Astrocyte (in vitro differentiated cells and primary cell): Measurements from ENCODE around the gene MAML2. TPM values are rescaled to one million over a fixed set of nuclear protein-coding genes. Genes with fewer than 3 reads are reported as not detected.

ENCODE experiments used
- DNase-seq: peaks from one replicate; pipeline ENCODE4 v3.0.0-alpha.2; 2010; ENCODE audit warnings: low read depth
- FAIRE-seq: peaks from 2 replicates; lab custom pipeline; 2011; peaks lifted over from hg19 to GRCh38; lab: Jason Lieb, UNC
- H2AFZ ChIP-seq: 2 replicates; pipeline ENCODE4 v1.6.0; 2012; ENCODE audit warnings: low read depth, low read length, inconsistent platforms
- H3K27ac ChIP-seq: 2 replicates; pipeline ENCODE4 v1.5.1; 2011; ENCODE audit warnings: low read depth, low read length, inconsistent platforms
- H3K27me3 ChIP-seq: 2 replicates; pipeline ENCODE4 v1.6.0; 2011; ENCODE audit warnings: low read length, inconsistent platforms; ENCODE audit not compliant: insufficient read depth
- H3K36me3 ChIP-seq: 2 replicates; pipeline ENCODE4 v1.5.1; 2011; ENCODE audit warnings: low read length, inconsistent platforms; ENCODE audit not compliant: insufficient read depth
- H3K4me1 ChIP-seq: 2 replicates; pipeline ENCODE4 v1.5.1; 2011; ENCODE audit warnings: low read length, inconsistent platforms; ENCODE audit not compliant: insufficient read depth
- H3K4me2 ChIP-seq: 2 replicates; pipeline ENCODE4 v1.6.0; 2012; ENCODE audit warnings: low read length, inconsistent platforms
- H3K4me3 ChIP-seq: 2 replicates; pipeline ENCODE4 v1.5.1; 2011; ENCODE audit warnings: low read depth, mild to moderate bottlenecking, low read length, inconsistent platforms; ENCODE audit not compliant: insufficient read depth
- H3K79me2 ChIP-seq: 2 replicates; pipeline ENCODE4 v1.6.0; 2012; ENCODE audit warnings: mild to moderate bottlenecking, low read length, inconsistent platforms; ENCODE audit not compliant: insufficient read depth
- H3K9ac ChIP-seq: 2 replicates; pipeline ENCODE4 v1.6.0; 2012; ENCODE audit warnings: mild to moderate bottlenecking, low read length, inconsistent platforms
- H3K9me3 ChIP-seq: 2 replicates; pipeline ENCODE4 v1.5.1; 2012; ENCODE audit warnings: low read depth, mild to moderate bottlenecking, low read length, inconsistent platforms; ENCODE audit not compliant: insufficient read depth
- H4K20me1 ChIP-seq: 2 replicates; pipeline ENCODE4 v1.6.0; 2012; ENCODE audit warnings: low read length, inconsistent platforms; ENCODE audit not compliant: insufficient read depth
- H3K27ac Mint-ChIP-seq: one replicate; pipeline ENCODE4 v1.8.0; 2021; ENCODE audit warnings: mild to moderate bottlenecking, mixed read lengths; ENCODE audit not compliant: unreplicated experiment
- H3K27me3 Mint-ChIP-seq: one replicate; pipeline ENCODE4 v1.8.0; 2021; ENCODE audit warnings: low read depth, mixed read lengths; ENCODE audit not compliant: unreplicated experiment
- H3K36me3 Mint-ChIP-seq: one replicate; pipeline ENCODE4 v1.8.0; 2021; ENCODE audit warnings: low read depth, mixed read lengths; ENCODE audit not compliant: unreplicated experiment
- H3K4me1 Mint-ChIP-seq: one replicate; pipeline ENCODE4 v1.8.0; 2021; ENCODE audit warnings: low read depth, mixed read lengths; ENCODE audit not compliant: unreplicated experiment
- H3K4me3 Mint-ChIP-seq: one replicate; pipeline ENCODE4 v1.8.0; 2021; ENCODE audit warnings: mild to moderate bottlenecking, moderate library complexity, mixed read lengths; ENCODE audit not compliant: unreplicated experiment
- H3K9me3 Mint-ChIP-seq: one replicate; pipeline ENCODE4 v1.8.0; 2021; ENCODE audit warnings: mild to moderate bottlenecking, mixed read lengths; ENCODE audit not compliant: unreplicated experiment
- CTCF ChIP-seq: IDR thresholded peaks from 2 replicates; pipeline ENCODE4 v1.5.1; 2011; ENCODE audit warnings: low read depth, mild to moderate bottlenecking, inconsistent platforms, low read length, moderate library complexity; ENCODE audit not compliant: insufficient read depth
- EZH2 ChIP-seq: IDR thresholded peaks from 2 replicates; pipeline ENCODE4 v1.6.1; 2012; ENCODE audit warnings: mild to moderate bottlenecking, low read length, inconsistent platforms; ENCODE audit not compliant: insufficient read depth
- total RNA-seq: library from RNA; stranded (reverse); gene quantifications from 2 replicates; pipeline ENCODE4 v1.2.1, GENCODE V29; 2021

The MAML2 gene
- total RNA-seq, 1 donor from 2014 or later = 27.4 TPM

DNA sequence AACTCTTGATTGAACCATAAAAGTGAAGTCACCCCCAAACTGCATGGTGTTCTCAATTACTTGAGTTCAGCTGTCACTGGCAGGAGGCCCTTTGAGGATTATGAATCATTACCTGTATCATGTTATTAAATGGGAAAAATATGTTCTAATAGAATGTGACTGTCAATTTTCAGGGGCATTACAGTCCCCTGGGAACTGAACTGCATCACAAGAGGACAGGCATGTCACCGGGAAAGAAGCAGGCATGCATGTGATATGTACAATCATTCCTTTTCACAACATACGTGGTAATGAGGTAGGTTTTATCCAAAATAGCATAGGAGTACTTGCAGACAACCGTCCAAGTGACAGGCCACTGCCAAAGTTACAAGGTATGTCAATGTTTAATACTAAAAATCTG, 165.8 kb downstream of the MAML2 start:
- no peak overlapping the region for H3K4me2 ChIP-seq
- H3K4me1 ChIP-seq = no peaks in the 10 kb centered on the region
- no peak overlapping the region for H3K4me3 ChIP-seq
- Mint-ChIP-seq H3K27me3 (no peaks in the 10 kb centered on the region), H3K36me3 (peaks cover 23% of the 10 kb centered on the region), H3K4me1 (peaks cover 13% of the 10 kb centered on the region), H3K9me3 (no peaks in the 10 kb centered on the region), H3K27ac (no peak overlapping the region), H3K4me3 (no peak overlapping the region)
- peaks cover 3% of the 10 kb centered on the region for H4K20me1 ChIP-seq
- FAIRE-seq (no peak), DNase-seq (no peak)
- TF ChIP-seq CTCF (no peak), EZH2 (no peak)
- H3K9ac ChIP-seq = no peak overlapping the region
- no peaks in the 10 kb centered on the region for H3K27me3 ChIP-seq
- no peak overlapping the region for H2AFZ ChIP-seq
- no peaks in the 10 kb centered on the region for H3K9me3 ChIP-seq
- no peaks in the 10 kb centered on the region for H3K36me3 ChIP-seq
- peaks cover 15% of the 10 kb centered on the region for H3K79me2 ChIP-seq
- no peak overlapping the region for H3K27ac ChIP-seq

GRCh38 chr11:96173906-96174305, 169.1 kb downstream of the MAML2 start:
- no peaks in the 10 kb centered on the region for H3K9me3 ChIP-seq
- peaks cover 17% of the 10 kb centered on the region for H3K4me1 Mint-ChIP-seq
- H3K27ac Mint-ChIP-seq = peak overlapping the region; percentile 34
- H3K4me2 ChIP-seq = no peak overlapping the region
- no peaks in the 10 kb centered on the region for H3K27me3 ChIP-seq
- peaks cover 5% of the 10 kb centered on the region for H3K4me1 ChIP-seq
- no peak overlapping the region for H3K9ac ChIP-seq
- H3K36me3 Mint-ChIP-seq = peaks cover 23% of the 10 kb centered on the region
- DNase-seq (no peak), FAIRE-seq (no peak)
- H3K4me3 ChIP-seq = no peak overlapping the region
- H3K27me3 Mint-ChIP-seq = no peaks in the 10 kb centered on the region
- no peaks in the 10 kb centered on the region for H3K9me3 Mint-ChIP-seq
- no peak overlapping the region for H3K27ac ChIP-seq
- H3K79me2 ChIP-seq = peaks cover 27% of the 10 kb centered on the region
- no peak overlapping the region for H3K4me3 Mint-ChIP-seq
- TF ChIP-seq CTCF = no peak
- TF ChIP-seq EZH2 = no peak
- no peaks in the 10 kb centered on the region for H3K36me3 ChIP-seq
- peaks cover 3% of the 10 kb centered on the region for H4K20me1 ChIP-seq
- no peak overlapping the region for H2AFZ ChIP-seq

- Histone ChIP-seq H3K4me2 (no peak overlapping the region), H3K27me3 (no peaks in the 10 kb centered on the region), H3K9me3 (no peaks in the 10 kb centered on the region), H2AFZ (no peak overlapping the region), H3K9ac (no peak overlapping the region), H4K20me1 (peaks cover 2% of the 10 kb centered on the region), H3K36me3 (no peaks in the 10 kb centered on the region), H3K27ac (no peak overlapping the region), H3K79me2 (peaks cover 27% of the 10 kb centered on the region), H3K4me3 (no peak overlapping the region), H3K4me1 (peaks cover 10% of the 10 kb centered on the region)
- no peak overlapping the region for H3K27ac Mint-ChIP-seq
- no peak for TF ChIP-seq CTCF
- no peak for TF ChIP-seq EZH2
- no peaks in the 10 kb centered on the region for H3K27me3 Mint-ChIP-seq
- DNase-seq = no peak
- no peaks in the 10 kb centered on the region for H3K9me3 Mint-ChIP-seq
- H3K4me3 Mint-ChIP-seq = no peak overlapping the region
- H3K36me3 Mint-ChIP-seq = peaks cover 23% of the 10 kb centered on the region
- H3K4me1 Mint-ChIP-seq = peaks cover 21% of the 10 kb centered on the region
- FAIRE-seq = no peak
These were observed 169.6 kb downstream of the MAML2 start for GRCh38 chr11:96173422-96173821.
